Central memory CD8-positive, alpha-beta T cell (primary cell): ENCODE measurements around the gene MPG.

Source experiments
- ATAC-seq: fragments of 150-1000 bp; cut with Tn5 transposase; replicated peaks from 2 replicates; pipeline ENCODE4 v1.10.0; 2022; ENCODE audit warnings: mild to moderate bottlenecking, moderate FRiP score, moderate number of reproducible peaks; ENCODE audit not compliant: poor library complexity, severe bottlenecking; ENCODE audit errors: extremely low read depth
- DNase-seq, 2 donors: peaks; one replicate each; pipeline ENCODE4 v3.0.0; 2021; ENCODE audit warnings: low spot score in 2 of 2
- H3K27ac Mint-ChIP-seq: one replicate; pipeline ENCODE4 v1.8.0; 2022; ENCODE audit warnings: low read depth, mild to moderate bottlenecking, moderate library complexity, mixed read lengths
- H3K27me3 Mint-ChIP-seq: one replicate; pipeline ENCODE4 v1.8.0; 2022; ENCODE audit warnings: mixed read lengths
- H3K36me3 Mint-ChIP-seq: one replicate; pipeline ENCODE4 v1.8.0; 2022; ENCODE audit warnings: mild to moderate bottlenecking, moderate library complexity, mixed read lengths; ENCODE audit not compliant: insufficient read depth
- H3K4me1 Mint-ChIP-seq: one replicate; pipeline ENCODE4 v1.8.0; 2022; ENCODE audit warnings: mixed read lengths
- H3K4me3 Mint-ChIP-seq: one replicate; pipeline ENCODE4 v1.8.0; 2022; ENCODE audit warnings: mild to moderate bottlenecking, moderate library complexity, mixed read lengths
- H3K9me3 Mint-ChIP-seq: one replicate; pipeline ENCODE4 v1.8.0; 2022; ENCODE audit warnings: mixed read lengths

Gene MPG

DNA sequence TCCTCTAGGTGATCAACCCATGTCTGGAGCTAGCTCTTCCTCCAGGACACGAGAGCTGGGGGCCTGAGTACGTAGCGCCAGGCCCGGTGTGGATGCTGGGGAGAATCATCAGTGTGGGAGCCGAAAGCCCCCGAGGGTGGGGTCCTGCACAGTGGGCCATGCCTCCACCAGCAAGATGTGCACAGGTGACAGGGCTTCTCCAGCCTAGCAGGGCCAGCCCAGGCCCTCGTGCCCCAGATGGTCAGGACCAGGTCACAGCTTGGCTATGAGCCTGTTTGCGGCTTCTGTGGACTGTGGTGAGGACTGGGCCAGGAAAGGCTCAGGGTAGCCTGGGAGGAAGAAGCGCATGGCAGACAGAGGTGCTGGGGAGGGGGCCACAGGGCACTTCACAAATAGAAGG is 7.8 kb downstream of the MPG start:
- no peak overlapping the region for H3K4me3 Mint-ChIP-seq
- H3K27ac Mint-ChIP-seq = peak overlapping the region; percentile 64
- no peaks in the 10 kb centered on the region for H3K9me3 Mint-ChIP-seq

DNA sequence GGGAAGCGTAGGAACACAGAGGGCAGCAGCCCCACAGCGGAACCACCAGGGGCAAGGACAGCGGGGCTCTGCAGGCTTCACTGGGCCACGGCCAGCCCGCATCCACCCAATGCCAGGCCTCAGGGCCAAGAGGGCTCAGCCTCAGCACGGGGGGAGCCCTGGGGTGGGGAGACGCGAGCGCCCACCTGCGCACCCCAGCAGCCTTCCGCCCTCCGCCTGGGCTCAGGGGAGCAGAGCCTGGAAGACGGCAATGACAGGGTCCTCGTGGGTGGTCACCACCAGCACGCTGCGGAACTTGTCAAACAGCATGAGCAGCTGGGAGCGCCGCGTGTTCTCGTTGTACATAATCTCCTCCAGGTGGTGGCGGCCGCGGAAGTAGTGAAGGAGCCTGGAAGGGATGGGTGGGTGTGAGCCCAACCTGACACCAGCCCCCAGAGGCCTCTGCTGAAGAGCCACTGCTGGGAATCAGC is 8.5 kb downstream of the MPG start:
- peaks cover 23% of the 10 kb centered on the region for H3K4me1 Mint-ChIP-seq
- ATAC-seq (no peak), DNase-seq (no peak)
- H3K4me3 Mint-ChIP-seq = no peak overlapping the region
- no peaks in the 10 kb centered on the region for H3K27me3 Mint-ChIP-seq
- H3K27ac Mint-ChIP-seq = peak overlapping the region; percentile 64
- H3K9me3 Mint-ChIP-seq = no peaks in the 10 kb centered on the region
- H3K36me3 Mint-ChIP-seq = peaks cover 22% of the 10 kb centered on the region

More for the DNA sequence above, 7.8 kb downstream of the MPG start:
- Mint-ChIP-seq H3K36me3 (peaks cover 22% of the 10 kb centered on the region), H3K4me1 (peaks cover 23% of the 10 kb centered on the region), H3K27me3 (no peaks in the 10 kb centered on the region)
- DNase-seq = no peak
- no peak for ATAC-seq

DNA sequence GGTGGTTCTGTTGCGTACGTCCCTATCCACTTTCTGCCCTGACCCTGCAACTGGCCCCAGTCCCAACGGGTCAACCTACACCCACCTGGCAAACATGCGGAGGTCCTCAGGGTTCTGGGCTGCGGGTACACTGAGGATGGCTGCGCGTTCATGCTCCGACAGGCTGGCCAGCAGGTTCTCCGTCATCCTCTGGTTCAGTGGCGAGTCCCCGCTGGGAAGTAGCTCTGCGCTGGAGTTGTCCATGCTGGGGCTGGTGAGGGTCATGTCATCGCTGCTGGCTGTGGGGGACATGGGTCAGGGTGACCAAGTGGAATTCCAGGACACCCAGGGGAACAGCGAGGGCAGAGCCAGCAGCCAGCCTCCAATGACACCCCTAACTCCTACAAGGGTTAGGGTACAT is 10.6 kb downstream of the MPG start:
- DNase-seq (no peak), ATAC-seq (no peak)
- Mint-ChIP-seq H3K4me3 (no peak overlapping the region), H3K36me3 (peaks cover 23% of the 10 kb centered on the region), H3K4me1 (peaks cover 21% of the 10 kb centered on the region), H3K27me3 (no peaks in the 10 kb centered on the region), H3K9me3 (no peaks in the 10 kb centered on the region), H3K27ac (no peak overlapping the region)

DNA sequence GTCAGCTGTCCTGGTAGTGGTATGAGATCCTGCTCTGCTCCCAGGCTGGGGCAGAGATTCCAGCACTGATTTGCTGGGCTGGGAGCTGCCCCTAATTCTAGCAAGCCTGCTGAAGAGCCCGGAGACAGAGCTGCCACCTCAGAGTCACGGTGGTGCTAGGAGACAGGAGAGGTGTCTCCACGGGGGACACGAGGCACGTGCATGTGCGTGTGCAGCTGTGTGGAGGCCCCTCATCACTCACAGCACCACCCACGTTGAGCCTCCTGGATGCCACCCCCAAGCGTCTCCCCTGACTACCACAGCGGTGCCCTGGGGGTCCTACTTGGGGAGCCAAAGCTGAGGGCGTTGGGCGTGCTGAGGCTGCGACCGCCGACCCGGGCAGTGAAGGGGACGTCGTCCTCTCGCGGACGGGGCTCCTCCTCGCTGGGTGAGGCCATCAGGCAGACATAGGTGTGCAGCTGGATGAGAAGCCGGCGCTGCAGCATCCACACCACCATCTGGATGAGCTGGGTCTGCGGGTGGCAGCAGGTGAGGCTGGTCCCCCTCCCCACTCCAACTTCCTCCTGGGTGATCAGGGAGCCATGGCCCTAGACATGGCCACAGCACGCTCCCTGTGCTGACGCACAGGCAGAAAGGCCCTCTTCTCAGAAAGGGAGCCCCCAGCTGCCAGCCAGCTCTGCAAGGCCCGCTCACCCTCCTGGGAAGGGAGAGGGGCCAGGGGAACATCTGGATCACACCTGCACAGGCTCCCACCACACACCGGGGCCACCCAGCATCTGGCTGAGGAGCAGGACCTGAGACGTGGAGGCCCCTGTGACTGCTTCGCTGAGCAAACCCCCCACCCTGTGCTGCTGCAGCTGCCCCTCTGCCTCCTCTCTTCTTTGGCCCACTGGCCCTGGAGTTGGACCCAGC is 11.6 kb downstream of the MPG start:
- no peak overlapping the region for H3K4me3 Mint-ChIP-seq
- H3K4me1 Mint-ChIP-seq = peaks cover 10% of the 10 kb centered on the region
- no peaks in the 10 kb centered on the region for H3K27me3 Mint-ChIP-seq
- no peak for DNase-seq
- H3K9me3 Mint-ChIP-seq = no peaks in the 10 kb centered on the region
- H3K27ac Mint-ChIP-seq = no peak overlapping the region
- peaks cover 23% of the 10 kb centered on the region for H3K36me3 Mint-ChIP-seq
- no peak for ATAC-seq

DNA sequence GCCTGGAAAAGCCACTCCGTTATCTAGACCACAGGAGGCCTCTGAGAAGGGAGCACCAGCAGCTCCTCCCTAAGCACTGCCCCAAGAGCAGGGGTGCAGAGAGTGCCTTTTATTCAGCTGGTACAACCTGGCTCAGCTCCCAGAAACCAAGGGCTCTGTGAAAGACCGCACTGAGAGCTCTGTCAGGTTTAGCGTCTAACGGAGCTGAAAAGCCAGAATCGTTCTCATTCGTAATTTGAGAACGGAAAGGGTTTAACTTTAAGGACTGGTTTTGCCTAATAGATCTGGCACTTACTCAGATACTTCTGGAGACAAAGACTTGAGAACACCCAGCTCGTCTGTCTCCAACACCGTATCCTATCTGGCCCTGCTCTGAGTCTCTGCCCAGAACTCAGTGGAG is 13.5 kb downstream of the MPG start:
- no peak for ATAC-seq
- no peaks in the 10 kb centered on the region for H3K27me3 Mint-ChIP-seq
- no peak for DNase-seq
- no peak overlapping the region for H3K4me3 Mint-ChIP-seq
- peaks cover 16% of the 10 kb centered on the region for H3K36me3 Mint-ChIP-seq
- H3K27ac Mint-ChIP-seq = no peak overlapping the region
- H3K9me3 Mint-ChIP-seq = no peaks in the 10 kb centered on the region
- H3K4me1 Mint-ChIP-seq = no peaks in the 10 kb centered on the region

DNA sequence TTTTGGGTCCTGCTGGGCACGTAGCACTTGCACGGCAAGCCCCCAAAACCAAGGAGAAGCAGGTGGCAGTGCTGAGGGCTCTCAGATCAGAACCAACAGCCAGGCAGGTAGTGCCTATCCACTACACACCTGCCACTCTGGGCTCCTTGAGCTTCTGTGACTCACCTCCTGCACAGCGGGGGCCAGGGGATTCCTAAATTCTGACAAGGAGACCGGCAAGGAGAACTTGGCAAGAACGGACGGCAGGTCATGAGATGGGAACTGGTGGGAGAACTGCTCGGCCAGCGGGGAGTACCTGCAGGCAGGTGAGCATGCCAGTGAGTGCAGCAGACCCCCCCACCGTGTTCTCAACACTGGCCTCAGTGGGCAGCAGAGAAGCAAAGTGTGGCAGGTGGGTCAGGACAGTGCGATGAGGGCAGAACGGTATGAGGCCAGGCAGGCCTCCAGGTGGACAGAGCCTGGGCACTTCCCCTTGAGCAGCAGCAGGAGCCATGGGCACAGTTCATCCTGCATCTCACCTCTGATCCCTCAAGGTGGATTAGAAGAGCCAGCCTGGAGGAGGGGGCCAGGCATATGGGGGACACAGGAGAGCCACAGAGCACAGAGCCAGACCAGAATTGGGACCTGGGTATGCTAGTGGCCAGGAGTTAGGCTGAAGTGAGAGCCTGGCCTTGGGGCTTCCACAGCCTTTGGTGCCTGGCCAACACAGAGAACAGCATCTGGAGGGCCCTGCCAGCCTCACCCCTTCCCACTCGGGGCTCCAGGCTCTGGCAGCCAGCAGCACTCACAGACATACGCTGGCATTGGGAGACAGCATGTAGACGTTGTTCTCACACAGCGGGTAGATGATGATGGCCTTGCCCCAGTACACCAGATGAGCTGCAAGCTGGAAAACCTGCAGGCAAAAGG is 14.7 kb downstream of the MPG start:
- H3K4me1 Mint-ChIP-seq = peaks cover 10% of the 10 kb centered on the region
- H3K27ac Mint-ChIP-seq = no peak overlapping the region

DNA sequence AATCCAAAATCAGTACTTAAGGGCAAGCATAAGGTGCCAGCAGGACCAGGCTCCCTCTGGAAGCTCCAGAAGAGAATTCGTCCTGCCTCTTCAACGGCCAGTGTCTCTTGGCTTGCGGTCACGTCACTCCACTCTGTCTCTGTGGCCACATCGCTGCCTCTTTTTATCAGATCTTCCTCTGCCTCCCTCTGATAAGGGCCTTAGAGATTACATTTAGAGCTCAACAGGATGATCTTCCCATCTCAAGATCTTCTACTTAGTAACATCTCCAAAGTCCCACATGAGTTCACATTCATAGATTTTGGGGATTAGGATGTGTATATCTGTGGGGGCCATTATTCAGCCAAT is 16.9 kb downstream of the MPG start:
- H3K36me3 Mint-ChIP-seq = peaks cover 6% of the 10 kb centered on the region
- H3K4me1 Mint-ChIP-seq = peaks cover 10% of the 10 kb centered on the region
- ATAC-seq = no peak

More for the DNA sequence above, 14.7 kb downstream of the MPG start:
- no peak overlapping the region for H3K4me3 Mint-ChIP-seq
- ATAC-seq = no peak
- DNase-seq = no peak
- peaks cover 13% of the 10 kb centered on the region for H3K36me3 Mint-ChIP-seq
- no peaks in the 10 kb centered on the region for H3K27me3 Mint-ChIP-seq
- H3K9me3 Mint-ChIP-seq = no peaks in the 10 kb centered on the region

DNA sequence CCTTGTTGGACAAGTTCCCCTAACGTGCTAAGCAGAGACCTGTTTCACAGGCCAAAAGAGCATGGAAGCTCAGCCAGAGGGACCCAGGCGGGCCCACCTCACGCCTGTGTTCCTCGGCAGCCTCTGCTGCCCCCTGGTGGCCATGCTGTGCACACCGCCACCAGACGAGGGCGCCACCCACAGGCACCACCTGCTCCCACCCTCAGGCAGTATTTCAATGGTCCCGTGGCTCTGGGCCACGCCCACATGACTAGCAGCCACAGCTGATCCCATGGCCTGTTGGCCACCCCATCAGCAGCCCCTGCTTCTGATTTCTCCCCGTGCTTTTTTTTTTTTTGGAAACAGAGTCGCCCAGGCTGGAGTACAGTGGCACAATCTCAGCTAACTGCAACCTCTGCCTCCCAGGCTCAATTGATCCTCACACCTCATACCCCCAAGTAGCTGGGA is 18.9 kb downstream of the MPG start:
- peaks cover 10% of the 10 kb centered on the region for H3K4me1 Mint-ChIP-seq
- peak; percentile 87 to 90 for DNase-seq
- H3K27ac Mint-ChIP-seq = peak overlapping the region; percentile 49

More for the DNA sequence above, 16.9 kb downstream of the MPG start:
- Mint-ChIP-seq H3K9me3 (no peaks in the 10 kb centered on the region), H3K27ac (no peak overlapping the region), H3K27me3 (no peaks in the 10 kb centered on the region), H3K4me3 (no peak overlapping the region)
- DNase-seq = no peak

DNA sequence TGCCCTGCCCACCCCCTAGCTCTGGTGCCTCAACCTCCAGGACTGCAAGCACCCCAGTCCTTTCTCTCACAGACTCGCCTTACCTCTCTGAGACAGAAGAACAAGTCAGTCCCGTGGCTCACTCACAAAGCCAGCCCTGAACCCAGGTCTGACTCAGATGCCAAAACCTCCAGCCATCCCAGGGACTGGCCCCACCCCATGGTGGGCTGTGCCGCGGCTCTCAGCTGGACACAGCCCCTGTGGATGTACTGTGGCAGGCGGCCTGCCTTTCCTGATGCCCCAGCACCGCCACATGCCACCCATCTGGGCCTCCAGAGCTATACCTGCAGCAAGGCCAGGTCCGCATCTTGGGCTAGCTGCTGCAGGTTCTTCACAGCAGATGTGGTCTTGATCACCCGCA is 19.8 kb downstream of the MPG start:
- H3K4me1 Mint-ChIP-seq = peaks cover 10% of the 10 kb centered on the region
- ATAC-seq (no peak), DNase-seq (no peak)
- H3K36me3 Mint-ChIP-seq = peaks cover 8% of the 10 kb centered on the region
- no peak overlapping the region for H3K4me3 Mint-ChIP-seq
- peak overlapping the region; percentile 49 for H3K27ac Mint-ChIP-seq
- H3K27me3 Mint-ChIP-seq = no peaks in the 10 kb centered on the region
- no peaks in the 10 kb centered on the region for H3K9me3 Mint-ChIP-seq

More for the DNA sequence above, 18.9 kb downstream of the MPG start:
- no peaks in the 10 kb centered on the region for H3K9me3 Mint-ChIP-seq
- ATAC-seq = peak; percentile 96
- peaks cover 10% of the 10 kb centered on the region for H3K36me3 Mint-ChIP-seq
- peak overlapping the region; percentile 9 for H3K4me3 Mint-ChIP-seq
- H3K27me3 Mint-ChIP-seq = no peaks in the 10 kb centered on the region

DNA sequence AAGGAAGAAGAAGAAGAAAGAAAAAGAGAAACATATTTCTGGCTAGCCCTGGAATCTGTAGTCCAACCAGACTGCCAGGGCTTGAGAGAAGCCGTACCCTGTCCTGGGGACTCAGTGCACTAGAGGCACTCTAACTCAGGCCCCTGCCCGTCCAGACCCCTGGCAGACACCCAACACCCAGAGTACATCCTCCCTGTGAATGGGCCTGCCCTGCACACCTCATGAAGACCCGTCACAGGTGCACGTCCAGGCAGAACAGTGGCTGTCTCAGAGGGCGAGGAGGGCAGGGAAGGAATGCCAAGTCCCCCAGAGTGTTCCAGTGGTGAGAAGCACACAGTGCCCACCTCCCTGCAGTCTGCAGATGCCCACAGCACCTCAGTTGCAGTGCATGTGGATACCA is 23.0 kb downstream of the MPG start:
- no peak for ATAC-seq
- Mint-ChIP-seq H3K36me3 (peaks cover 8% of the 10 kb centered on the region), H3K4me1 (peaks cover 10% of the 10 kb centered on the region), H3K4me3 (no peak overlapping the region), H3K27ac (no peak overlapping the region), H3K9me3 (no peaks in the 10 kb centered on the region), H3K27me3 (no peaks in the 10 kb centered on the region)
- DNase-seq = no peak

DNA sequence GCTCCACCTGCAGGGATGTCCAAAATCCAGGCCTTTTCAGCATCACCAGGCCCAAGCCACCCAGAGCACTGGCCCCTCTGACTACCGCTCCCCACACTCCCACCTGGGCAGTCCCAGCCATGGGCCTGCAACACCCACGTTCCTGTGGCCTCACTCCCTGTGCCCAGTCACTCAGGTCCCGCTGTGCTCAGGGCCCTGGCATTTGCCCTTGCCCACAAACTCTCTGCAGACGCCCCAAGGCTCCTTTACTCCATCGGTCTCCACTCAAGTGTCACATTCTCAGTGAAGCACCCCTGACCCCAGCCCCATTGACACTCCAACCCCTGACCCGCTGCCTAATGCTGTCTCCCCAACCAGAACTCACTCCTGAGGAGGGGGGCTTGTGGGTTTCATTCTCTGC is 23.6 kb downstream of the MPG start:
- ATAC-seq (no peak), DNase-seq (no peak)
- Mint-ChIP-seq H3K27me3 (no peaks in the 10 kb centered on the region), H3K9me3 (no peaks in the 10 kb centered on the region), H3K36me3 (peaks cover 8% of the 10 kb centered on the region), H3K4me1 (peaks cover 10% of the 10 kb centered on the region), H3K4me3 (no peak overlapping the region), H3K27ac (no peak overlapping the region)

DNA sequence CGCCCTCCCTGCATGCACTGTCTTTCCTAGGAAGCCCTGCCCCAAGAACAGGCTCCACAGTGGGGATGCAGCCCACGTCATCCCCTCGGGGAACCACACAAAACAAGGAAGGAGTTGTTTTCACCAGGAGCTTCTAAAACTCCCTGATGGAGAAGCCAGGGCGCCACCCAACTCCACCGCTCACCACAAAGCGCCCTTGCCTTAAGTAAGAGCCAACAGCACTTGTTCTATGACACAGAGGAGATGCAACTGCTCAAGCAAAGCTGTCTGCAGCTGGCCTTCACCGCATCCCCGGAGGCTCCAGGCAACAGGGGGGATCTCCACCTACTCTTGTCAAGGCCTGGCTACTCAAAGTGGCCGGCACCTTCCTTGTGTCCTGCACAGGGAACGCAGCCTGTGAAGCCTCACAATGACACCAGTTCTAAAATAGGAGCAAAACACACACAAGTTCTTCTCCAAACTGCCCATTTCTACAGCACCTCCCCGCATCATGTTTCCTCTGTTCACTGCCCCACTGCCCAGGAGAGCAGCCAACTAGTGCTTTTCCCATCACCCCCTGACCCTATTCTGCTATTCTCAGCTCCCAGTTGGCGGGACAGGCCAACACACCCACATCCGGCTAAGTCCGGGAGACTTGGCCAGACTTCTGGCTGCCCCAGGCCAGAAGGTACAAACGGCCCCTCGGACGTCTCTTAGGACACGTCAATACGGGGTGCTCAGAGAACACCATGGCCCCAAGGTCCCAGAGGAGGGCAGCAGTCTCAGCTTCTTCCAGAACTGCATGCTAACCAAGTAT is 24.2 kb downstream of the MPG start:
- H3K27ac Mint-ChIP-seq = no peak overlapping the region
- DNase-seq = no peak
- no peaks in the 10 kb centered on the region for H3K27me3 Mint-ChIP-seq
- no peaks in the 10 kb centered on the region for H3K9me3 Mint-ChIP-seq
- peaks cover 6% of the 10 kb centered on the region for H3K36me3 Mint-ChIP-seq
- no peak for ATAC-seq
- no peak overlapping the region for H3K4me3 Mint-ChIP-seq
- peaks cover 4% of the 10 kb centered on the region for H3K4me1 Mint-ChIP-seq
